Measurements from ENCODE around the gene ZNF646.
A peak's percentile ranks its signal among the peaks of the same experiment; 100 is the strongest.

DNA sequence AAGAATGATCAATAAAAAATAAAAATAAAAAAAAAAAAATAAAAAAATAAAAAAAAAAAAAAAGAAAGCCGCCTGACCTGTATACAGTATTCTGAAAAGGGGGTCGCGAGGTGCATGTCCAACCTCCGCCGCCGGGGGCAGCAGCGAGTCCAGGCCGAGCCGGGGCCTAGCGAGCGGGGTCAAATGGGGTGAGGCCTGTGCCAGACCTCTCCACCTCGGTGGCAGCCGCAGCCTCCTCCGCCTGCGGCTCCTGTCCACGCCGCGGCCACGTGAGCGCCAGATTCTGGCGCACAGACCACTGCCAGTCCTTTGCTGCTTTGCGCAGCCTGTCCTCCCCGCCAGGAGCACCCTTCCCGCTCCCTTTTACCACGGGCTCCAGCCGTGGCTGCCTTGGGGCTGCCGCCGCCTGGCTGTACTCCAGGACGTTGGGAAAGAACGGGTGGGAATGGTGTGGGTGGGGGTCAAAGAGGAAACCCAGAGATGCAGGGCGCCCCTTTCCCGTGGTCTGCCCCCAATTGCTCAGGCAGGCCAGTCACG lies 31.5 kb downstream of the ZNF646 start:
- TF ChIP-seq, protein P1, sequence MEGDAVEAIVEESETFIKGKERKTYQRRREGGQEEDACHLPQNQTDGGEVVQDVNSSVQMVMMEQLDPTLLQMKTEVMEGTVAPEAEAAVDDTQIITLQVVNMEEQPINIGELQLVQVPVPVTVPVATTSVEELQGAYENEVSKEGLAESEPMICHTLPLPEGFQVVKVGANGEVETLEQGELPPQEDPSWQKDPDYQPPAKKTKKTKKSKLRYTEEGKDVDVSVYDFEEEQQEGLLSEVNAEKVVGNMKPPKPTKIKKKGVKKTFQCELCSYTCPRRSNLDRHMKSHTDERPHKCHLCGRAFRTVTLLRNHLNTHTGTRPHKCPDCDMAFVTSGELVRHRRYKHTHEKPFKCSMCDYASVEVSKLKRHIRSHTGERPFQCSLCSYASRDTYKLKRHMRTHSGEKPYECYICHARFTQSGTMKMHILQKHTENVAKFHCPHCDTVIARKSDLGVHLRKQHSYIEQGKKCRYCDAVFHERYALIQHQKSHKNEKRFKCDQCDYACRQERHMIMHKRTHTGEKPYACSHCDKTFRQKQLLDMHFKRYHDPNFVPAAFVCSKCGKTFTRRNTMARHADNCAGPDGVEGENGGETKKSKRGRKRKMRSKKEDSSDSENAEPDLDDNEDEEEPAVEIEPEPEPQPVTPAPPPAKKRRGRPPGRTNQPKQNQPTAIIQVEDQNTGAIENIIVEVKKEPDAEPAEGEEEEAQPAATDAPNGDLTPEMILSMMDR (IDR thresholded peaks at IDR 0.05; ENCODE audit: insufficient read depth, low read depth, low read length) = peak; percentile 36
- TF ChIP-seq EZH2 (IDR thresholded peaks at IDR 0.05; ENCODE audit: insufficient read depth, low read length) = no peak
